Transverse colon (tissue), 4 donors: Measurements from ENCODE around the gene HES7.

Source experiments
- CTCF ChIP-seq, 5 experiments: fragments of 200-600 bp in 3 of 5; fragments of 450-650 bp in 2 of 5; sonication (generic) in 3 of 5; IDR thresholded peaks; 1 replicate in 2 of 5; 2 replicates in 3 of 5; pipeline ENCODE4 v1.5.1; 2016 to 2017; ENCODE audit warnings: antibody characterized with exemption in 5 of 5, inconsistent platforms in 3 of 5, mild to moderate bottlenecking in 2 of 5, moderate library complexity in 1 of 5
- EP300 ChIP-seq: sonication (generic); formaldehyde crosslinking; IDR thresholded peaks from one replicate; pipeline ENCODE4 v1.6.1; 2017; ENCODE audit warnings: antibody characterized with exemption, low read depth
- POLR2A ChIP-seq: fragments of 450-650 bp; IDR thresholded peaks from one replicate; pipeline ENCODE4 v1.6.1; 2016; ENCODE audit warnings: antibody characterized with exemption, mild to moderate bottlenecking, moderate library complexity
- POLR2AphosphoS5 ChIP-seq, 3 donors: sonication (generic); formaldehyde crosslinking; IDR thresholded peaks; one replicate each; pipeline ENCODE4 v1.6.1; 2016; ENCODE audit warnings: antibody characterized with exemption in 3 of 3

GRCh38 chr17:8080799-8081219 is 43.1 kb downstream of the HES7 start:
- TF ChIP-seq CTCF (IDR thresholded peaks at IDR 0.05) (no peak), POLR2A (no peak), POLR2AphosphoS5 (IDR thresholded peaks at IDR 0.05) (no peak), EP300 (no peak)
